Measurements from ENCODE around the gene CNIH3.
"Not testable (repeated sequence)": the region's sequence is repeated elsewhere in the genome, so short reads cannot be mapped to it uniquely, and the experiment has no call there.

CNIH3 gene

GRCh38 chr1:224647449-224647848, 31.3 kb downstream of the CNIH3 start:
- no peak for DNase-seq

GRCh38 chr1:224650290-224650689, 34.2 kb downstream of the CNIH3 start:
- no peak for DNase-seq

- DNase-seq: no peak
Measured at GRCh38 chr1:224651188-224651587, 35.1 kb downstream of the CNIH3 start.

- DNase-seq: no peak
Measured at GRCh38 chr1:224656392-224656791, 40.3 kb downstream of the CNIH3 start.

- DNase-seq: no peak
Measured at GRCh38 chr1:224660074-224660473, 44.0 kb downstream of the CNIH3 start.

- no peak for DNase-seq
Measured at GRCh38 chr1:224662870-224663269, 46.8 kb downstream of the CNIH3 start.

- DNase-seq: no peak
Measured at GRCh38 chr1:224665016-224665415, 48.9 kb downstream of the CNIH3 start.

GRCh38 chr1:224666078-224666477, 50.0 kb downstream of the CNIH3 start:
- DNase-seq: no peak

GRCh38 chr1:224666913-224667312, 50.8 kb downstream of the CNIH3 start:
- DNase-seq: no peak

GRCh38 chr1:224668984-224669383, 52.9 kb downstream of the CNIH3 start:
- DNase-seq: peak; percentile 1

- DNase-seq: no peak
Measured at GRCh38 chr1:224669403-224669802, 53.3 kb downstream of the CNIH3 start.

GRCh38 chr1:224670506-224670905, 54.4 kb downstream of the CNIH3 start:
- DNase-seq: no peak

- no peak for DNase-seq
Measured at GRCh38 chr1:224671076-224671475, 55.0 kb downstream of the CNIH3 start.

- DNase-seq: no peak
Measured at GRCh38 chr1:224673141-224673540, 57.0 kb downstream of the CNIH3 start.

- no peak for DNase-seq
Measured at GRCh38 chr1:224675590-224675989, 59.5 kb downstream of the CNIH3 start.

GRCh38 chr1:224676551-224676950, 60.4 kb downstream of the CNIH3 start:
- DNase-seq: no peak

- no peak for DNase-seq
Measured at GRCh38 chr1:224678168-224678567, 62.1 kb downstream of the CNIH3 start.

- DNase-seq: no peak
Measured at GRCh38 chr1:224679606-224680005, 63.5 kb downstream of the CNIH3 start.

GRCh38 chr1:224681816-224682215, 65.7 kb downstream of the CNIH3 start:
- DNase-seq: no peak

- DNase-seq: peak; percentile 7
Measured at GRCh38 chr1:224683936-224684335, 67.8 kb downstream of the CNIH3 start.

GRCh38 chr1:224684979-224685425, 68.9 kb downstream of the CNIH3 start:
- no peak for DNase-seq

- DNase-seq: not testable (repeated sequence)
Measured at GRCh38 chr1:224686140-224686539, 70.0 kb downstream of the CNIH3 start.

GRCh38 chr1:224687465-224687864, 71.3 kb downstream of the CNIH3 start:
- no peak for DNase-seq

- no peak for DNase-seq
Measured at GRCh38 chr1:224689374-224689773, 73.3 kb downstream of the CNIH3 start.

- DNase-seq: no peak
Measured at GRCh38 chr1:224690576-224690975, 74.5 kb downstream of the CNIH3 start.
